Stimulated activated CD4-positive, alpha-beta T cell treated with anti-CD3 and anti-CD28 coated beads, Interleukin-12 subunit alpha, Interleukin-12 subunit beta, amount 100 ng/mL, for 48 hours (primary cell): ENCODE measurements around the gene TMEM176A.

Experiments used
- DNase-seq, 3 donors: peaks; one replicate each; pipeline ENCODE4 v3.0.0-alpha.2; 2020; ENCODE audit warnings: low read depth in 2 of 3, low spot score in 1 of 3

TMEM176A gene

DNA sequence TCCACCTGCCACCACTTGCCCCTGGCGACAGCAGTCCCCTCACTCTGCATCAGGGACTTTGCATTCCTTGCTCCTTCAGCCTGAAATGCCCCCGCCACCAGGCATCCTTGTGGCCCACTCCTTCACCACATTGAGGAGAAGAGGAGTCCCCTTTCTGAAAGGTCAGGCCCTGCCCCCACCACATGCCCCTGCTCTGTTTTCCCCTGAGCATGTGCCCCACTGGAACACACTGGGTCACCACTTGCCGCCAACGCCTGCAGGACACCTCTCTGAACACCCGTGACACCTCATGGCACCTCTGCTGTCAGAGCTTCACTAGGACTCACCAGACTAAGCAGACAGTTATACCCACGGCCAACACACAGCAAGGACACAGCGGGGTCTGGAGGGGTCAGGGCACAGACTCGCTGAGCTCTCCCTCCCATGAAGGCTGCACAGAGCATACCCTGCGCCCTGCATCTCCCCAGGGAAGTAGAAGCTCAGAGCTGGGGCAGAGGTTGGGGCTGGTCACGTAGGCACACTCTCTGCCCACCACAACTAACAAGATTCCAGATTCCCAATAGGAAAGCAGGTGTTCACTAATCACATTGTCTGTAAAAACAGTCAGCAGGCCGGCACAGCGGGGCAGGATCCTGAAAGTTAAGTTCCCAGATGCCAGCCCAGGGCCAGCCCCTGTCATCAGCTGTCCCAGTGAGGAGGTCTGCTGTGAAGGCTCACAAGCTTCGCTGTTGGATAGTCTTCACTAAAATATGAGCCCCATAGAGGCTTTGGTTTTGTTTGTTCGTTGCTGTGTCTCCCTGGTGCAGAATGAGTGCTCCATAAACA lies 45.9 kb downstream of the TMEM176A start:
- no peak for DNase-seq

DNA sequence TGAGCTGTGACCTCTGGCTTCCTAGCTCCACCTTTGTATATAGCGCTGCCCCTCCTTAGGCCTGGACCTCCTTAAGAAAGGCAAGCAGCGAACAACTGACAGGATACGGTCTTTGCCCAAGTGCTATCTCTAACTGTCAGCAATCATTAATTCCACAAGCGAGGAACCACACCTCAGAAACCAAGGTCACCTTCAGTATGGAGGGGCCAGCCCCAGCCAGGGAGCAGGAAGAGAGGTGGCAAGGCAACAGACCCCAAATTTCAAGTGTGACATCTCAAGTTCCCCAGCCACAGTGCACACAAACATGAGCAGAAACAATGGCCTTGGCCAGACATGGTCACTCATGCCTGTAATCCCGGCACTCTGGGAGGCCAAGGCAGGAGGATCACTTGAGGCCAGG lies 47.0 kb downstream of the TMEM176A start:
- no peak for DNase-seq

DNA sequence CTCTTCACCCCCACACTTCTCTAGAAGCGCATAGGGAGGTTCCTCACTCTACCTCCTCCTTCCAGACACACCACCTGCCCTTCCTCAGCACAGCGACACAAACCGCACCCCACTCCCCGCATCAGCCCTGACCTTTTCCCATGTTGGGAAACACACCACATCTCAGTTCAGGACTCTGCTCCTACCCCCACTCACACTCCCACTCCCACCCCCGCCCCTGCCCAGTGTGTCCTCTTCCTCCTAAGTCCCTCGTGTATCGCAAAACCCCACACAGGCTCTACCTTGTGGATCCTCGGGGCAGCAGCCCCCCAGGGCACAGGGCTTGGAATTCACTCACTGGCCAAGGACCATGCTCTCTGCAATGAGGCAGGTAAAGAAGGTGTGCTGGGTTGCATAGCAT lies 47.5 kb downstream of the TMEM176A start:
- no peak for DNase-seq

DNA sequence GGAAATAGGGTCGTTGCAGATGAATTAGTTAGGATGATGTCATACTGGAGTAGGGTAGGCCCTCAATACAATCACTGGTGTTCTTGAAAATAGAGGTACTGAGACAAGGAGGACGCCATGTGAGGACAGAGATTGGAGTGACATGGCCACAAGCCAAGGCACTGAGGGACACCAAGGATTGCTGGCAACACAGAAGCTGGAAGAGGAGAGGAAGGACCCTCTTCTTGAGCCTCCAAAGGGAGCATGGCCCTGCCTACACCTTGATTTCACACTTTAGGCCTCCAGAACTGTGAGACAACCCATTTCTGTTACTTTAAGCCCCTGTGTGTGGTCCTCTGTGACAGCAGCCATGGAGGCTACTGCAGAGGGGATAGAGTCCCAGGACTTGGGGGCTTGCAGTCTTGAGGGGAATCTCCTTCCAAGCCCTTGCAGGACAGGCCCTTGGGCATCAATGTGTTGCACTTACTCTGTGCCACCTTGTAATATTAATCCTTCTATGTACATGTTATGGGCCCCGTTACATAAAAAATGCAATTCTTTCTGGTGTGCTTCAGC lies 48.1 kb downstream of the TMEM176A start:
- DNase-seq: no peak

DNA sequence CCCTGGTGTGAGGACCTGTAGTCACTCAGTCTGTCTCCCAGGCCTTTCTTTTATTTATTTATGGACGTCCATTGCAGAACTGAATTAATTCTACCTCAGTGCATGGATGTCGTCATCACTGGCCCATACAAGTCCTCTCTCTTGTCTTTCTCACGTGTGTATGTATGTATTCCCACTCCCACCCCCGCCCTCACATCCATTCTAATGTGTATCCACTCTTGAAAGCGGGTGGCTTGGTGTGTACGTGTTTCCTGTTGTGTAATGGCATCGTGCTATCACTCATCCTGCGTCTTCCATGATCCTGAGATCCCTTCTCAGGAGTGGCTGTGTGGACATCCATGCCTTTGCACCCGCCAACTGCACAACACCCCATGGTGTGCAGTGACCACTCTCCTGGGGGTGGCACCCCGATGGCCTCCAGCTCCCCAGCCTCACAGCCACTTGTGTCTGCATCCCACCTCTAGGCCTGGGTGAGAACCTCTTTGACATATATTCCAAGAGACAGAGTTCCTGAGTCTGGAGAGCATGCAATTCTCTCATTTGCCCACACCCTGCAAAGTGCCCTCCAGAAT lies 48.7 kb downstream of the TMEM176A start:
- no peak for DNase-seq

DNA sequence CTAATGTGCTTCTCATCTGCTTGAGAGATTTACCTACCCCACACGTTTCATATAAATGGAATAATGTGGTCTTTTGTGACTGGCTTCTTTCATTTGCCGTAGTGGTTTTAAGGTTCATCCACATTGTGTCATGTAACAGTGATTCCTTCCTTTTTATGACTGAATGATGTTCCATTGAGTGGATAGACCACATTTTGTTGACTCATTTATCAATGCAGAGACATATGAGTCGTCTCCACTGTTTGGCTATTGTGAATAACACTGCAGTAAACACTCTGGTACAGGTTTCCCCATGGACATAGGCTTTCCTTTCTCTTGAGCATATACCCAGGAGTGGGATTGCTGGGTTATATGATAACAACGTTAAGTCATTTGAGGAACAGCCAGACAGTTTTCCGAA lies 49.7 kb downstream of the TMEM176A start:
- DNase-seq: no peak

DNA sequence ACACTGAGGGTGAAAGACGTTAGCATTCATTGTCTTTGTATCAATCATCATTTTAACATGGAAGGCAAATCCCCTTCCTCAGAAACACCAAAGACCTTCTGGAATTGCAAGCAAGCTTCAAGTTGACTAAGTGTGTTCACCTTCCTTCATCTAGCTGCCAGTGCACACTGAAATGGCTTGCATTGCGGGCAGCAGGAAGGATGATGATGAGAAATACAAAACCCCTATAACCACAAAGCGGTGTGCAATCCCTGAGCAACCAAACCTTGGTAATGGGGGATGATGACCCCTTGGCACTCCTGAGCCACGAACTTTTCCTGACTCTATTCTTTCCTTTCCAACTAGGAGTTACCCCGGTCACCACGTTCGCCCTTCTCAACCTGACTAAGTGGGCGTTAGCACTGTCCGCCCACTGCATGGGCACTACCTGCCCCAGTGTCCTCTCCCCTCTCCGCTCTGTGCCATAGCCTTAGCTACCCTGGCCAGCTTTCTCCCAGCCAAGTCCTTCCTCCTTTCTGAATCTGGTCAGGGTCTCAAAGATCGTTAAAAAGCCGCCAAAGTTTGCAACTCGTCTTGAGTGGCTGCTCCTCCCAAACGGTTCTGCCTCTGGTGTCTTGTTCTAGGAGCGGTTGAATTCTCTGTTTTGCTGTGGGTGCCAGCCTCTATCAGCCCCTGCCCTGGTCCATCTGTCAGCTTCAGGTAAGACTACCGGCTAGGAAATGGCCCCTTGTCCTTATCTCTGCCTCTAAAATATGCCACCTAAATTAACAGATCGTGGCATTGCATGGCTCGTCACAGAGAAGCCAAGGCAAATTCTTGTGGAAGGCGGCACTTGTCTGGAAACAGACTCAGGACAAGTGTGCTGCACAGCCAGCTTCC lies 51.2 kb downstream of the TMEM176A start:
- DNase-seq: no peak

DNA sequence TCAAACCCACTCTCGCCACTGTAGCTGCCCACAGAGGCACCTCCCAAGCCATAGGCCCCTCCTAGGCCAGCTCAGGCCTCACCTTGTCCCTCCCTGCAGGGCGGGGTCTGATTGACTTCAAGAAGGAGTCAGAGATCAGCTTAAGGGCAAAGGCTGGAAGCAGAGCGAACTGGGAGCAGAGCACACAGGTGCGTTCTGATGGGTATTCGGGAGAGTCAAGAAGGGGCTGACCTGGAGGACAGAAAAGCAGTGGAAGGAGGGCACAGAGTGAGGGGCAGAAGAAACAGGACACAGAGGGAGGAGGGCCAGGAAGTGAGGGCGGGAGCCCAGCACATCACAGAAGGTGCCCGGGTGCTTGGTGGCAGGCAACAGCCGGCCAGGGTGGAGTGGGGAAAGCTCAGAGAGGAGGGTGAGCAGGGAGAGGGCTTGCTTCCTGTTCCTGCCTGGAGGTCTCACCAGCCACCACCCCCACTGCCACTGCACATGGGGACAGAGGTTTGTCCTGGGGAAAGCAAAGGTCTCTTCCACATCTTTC lies 51.9 kb downstream of the TMEM176A start, which contains the start of gene AOC1:
Gene AOC1, plus strand, starts transcription at position 147 of the 535 bp plus-strand sequence. CDS start 3,954 bp downstream, outside the sequence.
- DNase-seq: no peak

DNA sequence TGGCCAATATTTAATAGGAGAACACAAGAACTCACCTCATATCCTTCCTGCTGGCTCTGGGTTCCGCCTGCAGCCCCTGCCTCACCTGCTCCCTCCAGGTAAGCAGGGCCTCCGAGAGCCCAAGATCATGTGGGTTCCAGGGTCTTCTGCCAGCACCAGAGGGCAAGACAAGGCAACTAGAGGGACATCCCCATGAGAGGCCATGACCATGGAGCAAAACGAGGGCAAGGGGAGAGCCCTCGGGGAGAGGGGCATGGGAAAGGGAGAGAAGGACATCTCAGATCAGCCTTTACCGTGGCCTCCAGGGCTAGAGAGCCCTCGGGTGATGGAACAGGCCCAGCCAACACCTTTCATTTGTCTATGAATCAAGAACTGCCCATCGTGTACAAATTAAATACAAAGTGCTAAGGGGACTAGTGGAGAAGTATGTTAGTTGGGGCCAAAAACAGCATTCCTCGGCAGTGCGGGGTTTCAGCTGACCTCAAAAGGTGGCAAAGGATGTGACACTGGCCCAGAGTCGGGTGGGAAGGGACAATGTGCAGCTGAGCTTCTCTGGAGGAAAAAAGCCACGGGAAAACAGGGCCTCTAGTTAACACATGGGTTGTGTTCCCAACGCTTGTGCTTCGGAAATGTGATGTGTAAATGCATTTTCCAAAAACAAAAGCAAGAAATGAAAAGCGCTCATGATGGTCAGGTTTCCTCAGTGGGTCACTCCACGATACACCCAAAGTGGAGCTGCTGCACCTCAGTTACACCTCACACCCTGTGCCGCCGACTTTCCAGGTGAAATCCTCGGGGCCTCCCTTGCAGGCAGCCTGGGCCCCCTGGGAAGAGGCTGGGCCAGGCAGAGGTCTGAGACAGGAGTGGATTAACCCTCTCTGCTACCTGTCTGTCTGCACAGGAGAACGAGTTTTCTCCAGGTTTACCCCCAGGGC lies 53.8 kb downstream of the TMEM176A start:
- DNase-seq: no peak
